Tongue (tissue), 2 donors: ENCODE measurements around the gene EIF2B4. TPM values are rescaled to one million over a fixed set of nuclear protein-coding genes. Genes with fewer than 3 reads are reported as not detected.
"Not testable (repeated sequence)": the region's sequence is repeated elsewhere in the genome, so short reads cannot be mapped to it uniquely, and the experiment has no call there.

Experiments used
- DNase-seq: peaks from one replicate; pipeline ENCODE4 v3.0.0-alpha.2; 2015
- total RNA-seq: library from RNA; depleted of rRNA; stranded (reverse); fragments of >200 nt; gene quantifications from one replicate; pipeline ENCODE4 v1.2.3, GENCODE V29; 2014

EIF2B4 gene
- total RNA-seq, 1 donor from 2014 or later = 21.2 TPM

DNA sequence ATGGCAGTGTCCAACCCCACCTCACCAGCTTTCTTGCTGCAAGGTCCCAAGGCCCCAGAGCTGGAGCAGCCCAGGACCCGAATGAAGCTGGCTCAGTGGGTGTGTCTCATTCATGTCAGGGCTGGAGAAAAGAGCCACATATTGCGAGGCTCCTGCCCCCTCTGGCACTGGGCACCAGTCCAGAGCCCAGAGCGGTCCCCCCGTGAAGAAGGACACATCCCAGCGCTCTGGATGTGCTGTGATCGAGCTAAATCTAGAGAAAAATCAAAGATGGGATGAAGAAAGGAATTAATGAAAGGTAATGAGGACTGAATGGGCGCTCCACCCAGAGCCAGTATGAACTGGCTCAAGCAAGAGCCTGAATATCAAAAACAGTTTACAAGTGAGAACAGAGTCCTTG, 34.0 kb downstream of the EIF2B4 start:
- no peak for DNase-seq

DNA sequence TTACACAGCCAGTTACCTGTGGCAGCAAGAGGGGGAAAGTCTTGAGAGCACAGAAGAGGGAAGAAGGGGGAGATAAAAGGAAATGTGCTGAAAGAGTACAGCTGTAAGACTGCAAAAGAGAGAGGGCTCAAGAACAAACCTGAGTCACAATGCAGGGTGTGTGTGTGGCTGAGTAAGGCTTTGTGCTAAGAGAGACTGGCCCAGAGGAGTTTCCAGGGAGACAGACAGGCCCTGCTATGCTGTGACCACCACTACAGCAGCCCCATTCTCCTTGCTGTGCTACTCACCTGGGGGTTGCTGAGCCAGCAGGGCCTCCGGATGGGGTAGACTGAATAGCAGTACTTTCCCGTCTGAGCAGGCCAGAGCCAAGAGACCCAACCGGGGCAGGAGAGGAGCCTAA, 34.8 kb downstream of the EIF2B4 start:
- DNase-seq = no peak

GRCh38 chr2:27324720-27325119, 45.4 kb downstream of the EIF2B4 start:
- no peak for DNase-seq

GRCh38 chr2:27323596-27324285, 46.4 kb downstream of the EIF2B4 start:
- DNase-seq = no peak

GRCh38 chr2:27322766-27323595, 47.2 kb downstream of the EIF2B4 start, which contains the start of gene MPV17:
Gene MPV17, minus strand, starts transcription at chr2:27323097. Its CDS starts 580 bp downstream, at chr2:27322517.
- peak; percentile 97 for DNase-seq

GRCh38 chr2:27322301-27322765, 47.8 kb downstream of the EIF2B4 start:
- DNase-seq = no peak

DNA sequence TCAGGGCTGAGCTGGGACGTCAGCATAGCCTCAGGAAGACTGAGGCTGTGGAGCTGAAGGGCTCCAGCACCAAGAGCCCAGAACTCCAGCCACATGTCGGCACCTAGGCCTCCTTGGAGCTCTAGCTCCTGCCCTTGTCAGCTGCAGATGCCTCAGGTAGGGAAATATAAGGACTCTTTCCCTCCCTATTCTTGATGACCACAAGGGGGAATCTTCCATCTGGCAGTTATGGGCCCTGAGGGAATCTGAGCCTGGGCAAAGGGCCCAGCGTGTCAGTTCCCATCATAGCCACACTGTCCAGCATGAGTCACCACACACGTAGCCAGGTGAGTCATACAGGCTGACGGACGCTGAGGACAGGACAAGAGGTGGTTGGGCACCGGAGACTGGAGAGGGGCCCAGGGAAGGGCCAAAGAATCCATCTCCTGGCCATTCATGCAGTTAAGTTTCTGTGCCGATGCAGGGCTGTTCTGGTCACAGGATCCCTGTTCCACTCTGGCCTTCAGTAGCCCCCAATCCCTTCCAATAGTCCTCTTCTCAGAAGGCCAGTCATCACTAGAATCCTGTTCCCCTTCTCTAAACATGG, 49.1 kb downstream of the EIF2B4 start:
- no peak for DNase-seq

DNA sequence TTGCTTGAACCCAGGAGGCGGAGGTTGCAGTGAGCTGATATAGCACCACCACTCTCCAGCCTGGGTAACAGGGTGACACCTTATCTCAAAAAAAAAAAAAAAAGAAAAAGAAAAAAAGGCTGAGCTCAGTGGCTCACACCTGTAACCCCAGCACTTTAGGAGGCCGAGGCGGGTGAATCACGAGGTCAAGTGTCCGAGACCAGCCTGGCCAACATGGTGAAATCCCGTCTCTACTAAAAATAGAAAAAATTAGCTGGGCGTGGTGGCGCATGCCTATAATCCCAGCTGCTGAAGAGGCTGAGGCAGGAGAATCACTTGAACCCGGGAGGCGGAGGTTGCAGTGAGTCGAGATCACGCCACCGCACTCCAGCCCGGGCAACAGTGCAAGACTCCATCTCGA, 50.3 kb downstream of the EIF2B4 start:
- not testable (repeated sequence) for DNase-seq

DNA sequence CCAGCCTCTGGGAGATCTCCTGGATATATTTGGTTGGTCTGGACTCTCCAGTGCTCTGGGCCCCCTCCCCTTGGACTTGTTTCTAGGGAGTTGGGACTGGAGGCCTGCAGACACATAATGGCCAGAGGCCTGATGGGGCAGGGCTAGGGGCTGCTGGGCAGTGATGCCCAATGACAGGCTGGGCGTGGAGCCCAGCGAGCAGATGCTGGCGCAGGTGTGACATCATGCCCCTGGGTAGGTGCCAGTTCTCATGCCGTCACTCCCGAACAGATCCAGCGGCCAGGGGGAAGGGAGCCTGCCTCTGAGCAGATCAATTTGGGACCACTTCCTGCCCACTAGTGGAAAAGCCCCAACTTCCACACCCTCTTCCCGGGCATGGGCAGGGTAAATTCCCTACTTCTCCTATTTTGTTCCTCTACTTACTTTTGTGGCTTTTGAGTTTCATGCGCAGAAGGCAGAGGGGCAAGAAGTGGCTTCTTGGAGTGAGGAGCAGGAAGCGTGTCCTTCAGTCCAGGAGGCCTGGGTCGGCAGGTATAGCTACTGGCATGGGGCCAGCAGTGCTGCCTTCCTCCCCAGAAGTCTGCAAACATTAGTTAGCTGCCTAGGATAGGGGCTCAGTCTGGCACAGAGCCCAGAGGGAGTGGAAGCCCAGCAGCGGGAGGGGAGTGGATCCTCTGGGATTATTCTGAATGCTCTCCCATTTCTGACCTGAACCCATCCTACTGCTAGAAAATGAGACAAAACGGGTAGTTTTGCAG, 53.3 kb downstream of the EIF2B4 start:
- DNase-seq = no peak

DNA sequence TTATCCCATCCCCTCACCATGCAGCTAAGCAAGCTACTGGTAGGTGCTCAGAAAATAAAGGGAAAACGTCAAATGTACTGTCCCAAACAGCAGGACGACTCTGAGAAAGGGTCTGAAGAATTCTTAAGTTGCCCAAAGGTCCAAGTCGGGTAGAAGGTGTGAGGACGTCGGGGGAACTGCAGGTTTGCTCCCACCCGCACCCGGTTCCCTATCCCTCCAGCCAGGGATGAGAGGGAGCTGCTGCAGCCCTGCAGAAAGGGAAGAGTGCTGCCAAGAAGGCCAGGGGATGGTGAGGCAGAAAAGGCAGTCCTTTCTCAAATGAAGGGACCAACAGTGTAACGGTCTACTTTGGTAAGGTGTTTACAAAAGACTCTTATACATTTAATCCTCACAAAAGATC, 55.0 kb downstream of the EIF2B4 start:
- DNase-seq = no peak

GRCh38 chr2:27314709-27315108, 55.4 kb downstream of the EIF2B4 start:
- no peak for DNase-seq

Other genes with a start within 250 kb of the EIF2B4 start
- 1.3 TPM for gene ABHD1, start 246.5 kb downstream of the EIF2B4 start, total RNA-seq
- 52.6 TPM for gene PREB, start 235.7 kb downstream of the EIF2B4 start, total RNA-seq
- gene PRR30, start 230.9 kb downstream of the EIF2B4 start, total RNA-seq = not detected
- gene TCF23, start 221.3 kb downstream of the EIF2B4 start, total RNA-seq = not detected
- 114 TPM for gene ATRAID, start 158.3 kb downstream of the EIF2B4 start, total RNA-seq
- gene SLC5A6, start 158.1 kb downstream of the EIF2B4 start, total RNA-seq = 26.1 TPM
- 33.7 TPM for gene CAD, start 153.0 kb downstream of the EIF2B4 start, total RNA-seq
- gene SLC30A3, start 107.3 kb downstream of the EIF2B4 start, total RNA-seq = not detected
- not detected for gene DNAJC5G, start 94.9 kb downstream of the EIF2B4 start, total RNA-seq
- gene TRIM54, start 87.9 kb downstream of the EIF2B4 start, total RNA-seq = 40.5 TPM
- not detected for gene UCN, start 61.9 kb downstream of the EIF2B4 start, total RNA-seq
- gene MPV17, start 47.2 kb downstream of the EIF2B4 start, total RNA-seq = 34.6 TPM
- gene GTF3C2, start 13.6 kb downstream of the EIF2B4 start, total RNA-seq = 30.3 TPM
- 80.9 TPM for gene SNX17, start 278 bp upstream of the EIF2B4 start, total RNA-seq
- 9.4 TPM for gene ZNF513, start 10.4 kb upstream of the EIF2B4 start, total RNA-seq
- gene PPM1G, start 39.3 kb upstream of the EIF2B4 start, total RNA-seq = 41.3 TPM
- 93.0 TPM for gene NRBP1, start 58.3 kb upstream of the EIF2B4 start, total RNA-seq
- 6.2 TPM for gene KRTCAP3, start 72.0 kb upstream of the EIF2B4 start, total RNA-seq
- 23.1 TPM for gene IFT172, start 119.4 kb upstream of the EIF2B4 start, total RNA-seq
- 9.5 TPM for gene FNDC4, start 124.9 kb upstream of the EIF2B4 start, total RNA-seq
- not detected for gene GCKR, start 126.5 kb upstream of the EIF2B4 start, total RNA-seq
- gene ZNF512, start 212.7 kb upstream of the EIF2B4 start, total RNA-seq = 62.3 TPM